A673 (cell line): ENCODE results near the gene DHX38. TPM values are rescaled to one million over a fixed set of nuclear protein-coding genes. Genes with fewer than 3 reads are reported as not detected.

Source experiments
- BruUV-seq: library from RNA; stranded (reverse); fragments of 400-500 nt; replicated peaks from 2 replicates; lab custom pipeline; 2021; lab: Mats Ljungman, UMichigan
- CTCF ChIA-PET: fragments of 300-600 bp; sonication (Branson Sonifier 250); formaldehyde crosslinking; loops from one replicate; lab custom pipeline; 2022; ENCODE audit warnings: antibody characterized with exemption; lab: Charles Lee
- POLR2A ChIA-PET: fragments of 300-600 bp; sonication (Branson Sonifier 250); formaldehyde crosslinking; loops from one replicate; lab custom pipeline; 2022; ENCODE audit warnings: antibody characterized with exemption; ENCODE audit not compliant: low non-redundant PET; lab: Charles Lee
- DNase-seq: peaks from one replicate; pipeline ENCODE4 v3.0.0-alpha.2; 2015; ENCODE audit warnings: low spot score
- H3K27ac ChIP-seq: fragments of 200-600 bp; sonication (generic); 2 replicates; pipeline ENCODE4 v1.5.1; 2016; ENCODE audit warnings: mixed run types, low read depth, mild to moderate bottlenecking, mixed read lengths, antibody characterized with exemption, low read length; ENCODE audit not compliant: poor library complexity, severe bottlenecking
- H3K27me3 ChIP-seq: fragments of 200-600 bp; sonication (generic); replicated peaks from 2 replicates; pipeline ENCODE4 v1.6.1; 2017; ENCODE audit warnings: mixed run types, low read depth, mild to moderate bottlenecking, mixed read lengths, antibody characterized with exemption, low read length; ENCODE audit not compliant: insufficient read depth, poor library complexity
- H3K36me3 ChIP-seq: fragments of 200-600 bp; sonication (generic); 2 replicates; pipeline ENCODE4 v1.6.1; 2016; ENCODE audit warnings: mixed run types, mild to moderate bottlenecking, mixed read lengths, antibody characterized with exemption, low read length; ENCODE audit not compliant: insufficient read depth, poor library complexity, severe bottlenecking
- H3K4me1 ChIP-seq: fragments of 200-600 bp; sonication (generic); 2 replicates; pipeline ENCODE4 v1.6.1; 2017; ENCODE audit warnings: mixed run types, mild to moderate bottlenecking, mixed read lengths, antibody characterized with exemption, low read length; ENCODE audit not compliant: insufficient read depth, poor library complexity, severe bottlenecking
- H3K4me3 ChIP-seq: fragments of 200-600 bp; sonication (generic); 2 replicates; pipeline ENCODE4 v1.5.1; 2016; ENCODE audit warnings: low read depth, mixed run types, mild to moderate bottlenecking, mixed read lengths, low read length; ENCODE audit not compliant: poor library complexity, severe bottlenecking
- H3K9me3 ChIP-seq: fragments of 200-600 bp; sonication (generic); 2 replicates; pipeline ENCODE4 v1.6.1; 2016; ENCODE audit warnings: mixed run types, low read depth, mild to moderate bottlenecking, mixed read lengths, antibody characterized with exemption, low read length; ENCODE audit not compliant: poor library complexity, severe bottlenecking
- CTCF ChIP-seq: fragments of 300-800, 200-600 bp; sonication (generic); conservative IDR thresholded peaks from 2 replicates; pipeline ENCODE4 v1.5.1; 2017; ENCODE audit warnings: low read depth, mild to moderate bottlenecking, antibody characterized with exemption, low read length, moderate library complexity, mixed read lengths
- EZH2 ChIP-seq: fragments of 200-600 bp; sonication (generic); IDR thresholded peaks from 2 replicates; pipeline ENCODE4 v1.6.1; 2017; ENCODE audit warnings: borderline replicate concordance, low read depth, mild to moderate bottlenecking, mixed read lengths, antibody characterized with exemption, low read length; ENCODE audit not compliant: poor library complexity, severe bottlenecking
- intact Hi-C: fragments of 100-400 bp; cut with micrococcal nuclease; formaldehyde crosslinking; loops from one replicate; pipeline ENCODE4 v1.10.0; 2022; ENCODE audit not compliant: unreplicated experiment
- total RNA-seq: library from RNA; stranded (reverse); gene quantifications from 2 replicates; pipeline ENCODE4 v1.2.3, GENCODE V29; 2021

The DHX38 gene
- total RNA-seq, 1 experiment from 2014 or later, result 91.0 TPM

DNA sequence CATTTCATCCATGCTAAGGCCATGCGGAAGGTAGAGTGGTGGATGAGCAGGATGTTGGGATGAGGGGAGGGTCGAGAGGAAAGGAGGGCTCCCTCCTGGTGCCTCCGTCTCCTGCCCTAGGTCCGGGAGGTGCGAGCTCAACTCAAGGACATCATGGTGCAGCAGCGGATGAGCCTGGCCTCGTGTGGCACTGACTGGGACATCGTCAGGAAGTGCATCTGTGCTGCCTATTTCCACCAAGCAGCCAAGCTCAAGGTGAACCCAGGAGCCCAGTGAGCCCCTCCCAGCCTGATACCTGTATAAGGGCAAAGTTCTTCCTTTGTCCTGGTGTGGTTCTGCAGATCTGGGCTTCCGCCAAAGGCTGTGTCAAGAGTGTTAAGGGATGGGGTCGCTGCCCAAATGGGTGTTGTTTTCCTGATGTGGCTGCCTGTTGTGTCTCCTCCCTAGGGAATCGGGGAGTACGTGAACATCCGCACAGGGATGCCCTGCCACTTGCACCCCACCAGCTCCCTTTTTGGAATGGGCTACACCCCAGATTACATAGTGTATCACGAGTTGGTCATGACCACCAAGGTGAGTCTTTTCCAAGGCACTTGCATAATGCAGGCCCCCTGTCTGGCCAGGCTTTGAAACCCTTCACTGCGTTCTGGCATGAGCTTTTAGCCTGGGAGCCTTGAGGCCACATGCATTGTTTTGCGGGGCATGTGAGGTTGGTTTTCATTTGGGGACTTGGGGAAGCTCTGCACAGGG lies 14.9 kb downstream of the DHX38 start:
- no peak for TF ChIP-seq CTCF
- no peak for TF ChIP-seq EZH2
- DNase-seq, result no peak
- H3K36me3 ChIP-seq, result peaks cover 79% of the 10 kb centered on the region
- intact Hi-C loops, result no loop called here
- H3K4me3 ChIP-seq, result no peak overlapping the region
- ChIA-PET CTCF (no interaction called here), POLR2A (no interaction called here)
- H3K27ac ChIP-seq, result no peak overlapping the region
- H3K27me3 ChIP-seq, result no peaks in the 10 kb centered on the region
- BruUV-seq, result no TSS peak
- no peaks in the 10 kb centered on the region for H3K9me3 ChIP-seq
- peaks cover 6% of the 10 kb centered on the region for H3K4me1 ChIP-seq

- Histone ChIP-seq H3K4me3 (no peak overlapping the region), H3K27me3 (no peaks in the 10 kb centered on the region), H3K27ac (no peak overlapping the region), H3K9me3 (no peaks in the 10 kb centered on the region), H3K4me1 (peaks cover 6% of the 10 kb centered on the region), H3K36me3 (peaks cover 72% of the 10 kb centered on the region)
- no peak for TF ChIP-seq CTCF
- TF ChIP-seq EZH2, result no peak
- POLR2A ChIA-PET, result no interaction called here
- no peak for DNase-seq
- intact Hi-C loops, result no loop called here
- CTCF ChIA-PET, result no interaction called here
- no TSS peak for BruUV-seq
Measured at GRCh38 chr16:72109300-72109699, 15.7 kb downstream of the DHX38 start.

- H3K36me3 ChIP-seq, result peaks cover 64% of the 10 kb centered on the region
- no peak for DNase-seq
- no peak overlapping the region for H3K27ac ChIP-seq
- no peak for TF ChIP-seq CTCF
- TF ChIP-seq EZH2, result no peak
- H3K4me1 ChIP-seq, result peaks cover 6% of the 10 kb centered on the region
- BruUV-seq, result no TSS peak
- ChIA-PET CTCF (no interaction called here), POLR2A (no interaction called here)
- H3K4me3 ChIP-seq, result no peak overlapping the region
- intact Hi-C loops, result no loop called here
- no peaks in the 10 kb centered on the region for H3K9me3 ChIP-seq
- no peaks in the 10 kb centered on the region for H3K27me3 ChIP-seq
Measured at GRCh38 chr16:72109966-72110530, 16.4 kb downstream of the DHX38 start.
